Neural progenitor cell (in vitro differentiated cells): ENCODE results near the gene LARGE1. TPM values are rescaled to one million over a fixed set of nuclear protein-coding genes. Genes with fewer than 3 reads are reported as not detected.

ENCODE experiments used
- DNase-seq: peaks from one replicate; pipeline ENCODE4 v3.0.0-alpha.2; 2016; ENCODE audit warnings: low spot score
- H2AFZ ChIP-seq: fragments of 200-600 bp; sonication (generic); replicated peaks from 2 replicates; pipeline ENCODE4 v1.6.1; 2016; ENCODE audit warnings: antibody characterized with exemption
- H3F3A ChIP-seq: fragments of 200-600 bp; sonication (generic); 2 replicates; pipeline ENCODE4 v1.6.1; 2016; ENCODE audit warnings: antibody characterized with exemption, low read depth
- H3K27ac ChIP-seq: fragments of 200-600 bp; sonication (generic); 2 replicates; pipeline ENCODE4 v1.5.1; 2016; ENCODE audit warnings: mild to moderate bottlenecking
- H3K27me3 ChIP-seq: fragments of 200-600 bp; sonication (generic); 2 replicates; pipeline ENCODE4 v1.6.1; 2016; ENCODE audit warnings: mild to moderate bottlenecking, moderate library complexity
- H3K36me3 ChIP-seq: fragments of 200-600 bp; sonication (generic); 2 replicates; pipeline ENCODE4 v1.5.1; 2016
- H3K4me1 ChIP-seq: fragments of 200-600 bp; sonication (generic); 2 replicates; pipeline ENCODE4 v1.6.1; 2016; ENCODE audit warnings: mixed run types
- H3K4me2 ChIP-seq: fragments of 200-600 bp; sonication (generic); 2 replicates; pipeline ENCODE4 v1.6.1; 2016
- H3K4me3 ChIP-seq: fragments of 200-600 bp; sonication (generic); 2 replicates; pipeline ENCODE4 v1.5.1; 2016
- H3K79me2 ChIP-seq: fragments of 200-600 bp; sonication (generic); 2 replicates; pipeline ENCODE4 v1.6.1; 2016; ENCODE audit warnings: low read depth
- H3K9ac ChIP-seq: fragments of 200-600 bp; sonication (generic); 2 replicates; pipeline ENCODE4 v1.6.1; 2016
- H3K9me3 ChIP-seq: fragments of 200-600 bp; sonication (generic); 2 replicates; pipeline ENCODE4 v1.5.1; 2016; ENCODE audit warnings: low read depth
- H4K20me1 ChIP-seq: fragments of 200-600 bp; sonication (generic); 2 replicates; pipeline ENCODE4 v1.6.1; 2016; ENCODE audit warnings: low read depth
- H3K27ac Mint-ChIP-seq: 3 replicates; pipeline ENCODE4 v1.8.0; 2021; ENCODE audit warnings: mixed read lengths
- H3K27me3 Mint-ChIP-seq: 2 replicates; pipeline ENCODE4 v1.8.0; 2022; ENCODE audit warnings: low read depth, mild to moderate bottlenecking, inconsistent platforms, moderate library complexity, mixed read lengths; ENCODE audit not compliant: insufficient read depth
- H3K36me3 Mint-ChIP-seq: 3 replicates; pipeline ENCODE4 v1.8.0; 2021; ENCODE audit warnings: mixed read lengths
- H3K4me1 Mint-ChIP-seq: 3 replicates; pipeline ENCODE4 v1.8.0; 2021; ENCODE audit warnings: mixed read lengths
- H3K4me3 Mint-ChIP-seq: 3 replicates; pipeline ENCODE4 v1.8.0; 2021; ENCODE audit warnings: mild to moderate bottlenecking, moderate library complexity, mixed read lengths
- H3K9me3 Mint-ChIP-seq: 3 replicates; pipeline ENCODE4 v1.8.0; 2020; ENCODE audit warnings: mixed read lengths
- EZH2 ChIP-seq: fragments of 200-600 bp; sonication (generic); IDR thresholded peaks from 2 replicates; pipeline ENCODE4 v1.6.1; 2017; ENCODE audit warnings: antibody characterized with exemption, mild to moderate bottlenecking, moderate library complexity
- EZH2phosphoT487 ChIP-seq: fragments of 200-600 bp; sonication (generic); IDR thresholded peaks from 2 replicates; pipeline ENCODE4 v1.6.1; 2017; ENCODE audit warnings: antibody characterized with exemption
- total RNA-seq: library from RNA; depleted of rRNA; stranded (reverse); fragments of >200 nt; gene quantifications from 2 replicates; pipeline ENCODE4 v1.2.3, GENCODE V29; 2015; ENCODE audit warnings: low replicate concordance
- TF ChIP-seq, protein P1 (sequence below): fragments of 200-600 bp; sonication (generic); IDR thresholded peaks from 2 replicates; pipeline ENCODE4 v1.5.1; 2017; ENCODE audit warnings: antibody characterized with exemption, mild to moderate bottlenecking

The LARGE1 gene
- total RNA-seq, 1 donor from 2014 or later = 24.9 TPM

DNA sequence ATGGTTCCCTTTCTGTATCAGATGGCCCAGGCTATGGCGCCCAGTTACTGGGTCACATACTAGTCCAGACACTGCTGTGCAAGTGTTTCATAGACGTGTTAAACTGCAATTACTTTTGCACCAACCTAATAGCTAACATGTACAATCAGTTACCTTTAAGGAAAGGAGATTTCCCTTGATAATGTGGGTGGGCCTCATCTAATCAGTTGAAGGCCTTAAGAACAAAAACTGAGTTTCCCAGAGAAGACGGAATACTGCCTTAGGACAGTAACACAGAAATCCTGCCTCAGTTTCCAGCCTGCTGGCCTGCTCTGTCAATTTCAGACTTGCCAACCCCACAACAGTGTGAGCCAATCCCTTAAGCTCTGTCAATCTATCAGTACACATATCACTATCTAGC is 632.2 kb downstream of the LARGE1 start:
- no peak for DNase-seq
- peaks cover 18% of the 10 kb centered on the region for H3K36me3 Mint-ChIP-seq
- H3K9me3 ChIP-seq = no peaks in the 10 kb centered on the region

DNA sequence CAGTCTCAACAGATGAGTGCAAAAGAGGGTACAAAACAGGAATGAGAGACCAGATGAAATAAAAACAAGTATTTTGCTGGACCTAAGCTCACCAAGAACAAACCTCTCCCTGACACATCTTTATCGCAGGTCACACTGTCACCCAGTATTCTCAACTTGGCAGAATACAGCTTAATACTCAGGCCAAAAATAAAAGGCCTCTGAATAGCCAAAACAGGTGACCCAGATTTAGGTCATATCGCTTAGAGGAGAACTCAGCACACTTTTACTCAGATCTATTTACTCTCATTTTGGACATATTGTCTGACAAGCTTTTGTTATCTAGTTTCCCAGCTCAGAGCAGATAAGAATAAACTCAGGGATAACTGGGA is 645.2 kb downstream of the LARGE1 start:
- H3K9me3 Mint-ChIP-seq = no peaks in the 10 kb centered on the region
- H3K4me3 ChIP-seq = no peak overlapping the region
- H3F3A ChIP-seq = peaks cover 14% of the 10 kb centered on the region
- peaks cover 36% of the 10 kb centered on the region for H3K36me3 Mint-ChIP-seq
- no peaks in the 10 kb centered on the region for H3K27me3 ChIP-seq
- H3K27me3 Mint-ChIP-seq = no peaks in the 10 kb centered on the region
- H3K27ac Mint-ChIP-seq = no peak overlapping the region
- no peaks in the 10 kb centered on the region for H3K36me3 ChIP-seq
- peaks cover 8% of the 10 kb centered on the region for H3K4me1 Mint-ChIP-seq
- no peaks in the 10 kb centered on the region for H3K79me2 ChIP-seq
- no peaks in the 10 kb centered on the region for H4K20me1 ChIP-seq
- TF ChIP-seq, protein P1, sequence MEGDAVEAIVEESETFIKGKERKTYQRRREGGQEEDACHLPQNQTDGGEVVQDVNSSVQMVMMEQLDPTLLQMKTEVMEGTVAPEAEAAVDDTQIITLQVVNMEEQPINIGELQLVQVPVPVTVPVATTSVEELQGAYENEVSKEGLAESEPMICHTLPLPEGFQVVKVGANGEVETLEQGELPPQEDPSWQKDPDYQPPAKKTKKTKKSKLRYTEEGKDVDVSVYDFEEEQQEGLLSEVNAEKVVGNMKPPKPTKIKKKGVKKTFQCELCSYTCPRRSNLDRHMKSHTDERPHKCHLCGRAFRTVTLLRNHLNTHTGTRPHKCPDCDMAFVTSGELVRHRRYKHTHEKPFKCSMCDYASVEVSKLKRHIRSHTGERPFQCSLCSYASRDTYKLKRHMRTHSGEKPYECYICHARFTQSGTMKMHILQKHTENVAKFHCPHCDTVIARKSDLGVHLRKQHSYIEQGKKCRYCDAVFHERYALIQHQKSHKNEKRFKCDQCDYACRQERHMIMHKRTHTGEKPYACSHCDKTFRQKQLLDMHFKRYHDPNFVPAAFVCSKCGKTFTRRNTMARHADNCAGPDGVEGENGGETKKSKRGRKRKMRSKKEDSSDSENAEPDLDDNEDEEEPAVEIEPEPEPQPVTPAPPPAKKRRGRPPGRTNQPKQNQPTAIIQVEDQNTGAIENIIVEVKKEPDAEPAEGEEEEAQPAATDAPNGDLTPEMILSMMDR = no peak
- no peak for TF ChIP-seq EZH2phosphoT487
- no peak for TF ChIP-seq EZH2
- no peaks in the 10 kb centered on the region for H3K9me3 ChIP-seq
- no peak overlapping the region for H3K4me3 Mint-ChIP-seq
- H3K4me1 ChIP-seq = peaks cover 18% of the 10 kb centered on the region
- no peak overlapping the region for H3K27ac ChIP-seq
- no peak overlapping the region for H3K4me2 ChIP-seq
- no peak for DNase-seq
- no peak overlapping the region for H3K9ac ChIP-seq
- no peak overlapping the region for H2AFZ ChIP-seq

More for the DNA sequence above, 632.2 kb downstream of the LARGE1 start:
- Histone ChIP-seq H3F3A (no peaks in the 10 kb centered on the region), H4K20me1 (no peaks in the 10 kb centered on the region), H3K4me2 (no peak overlapping the region), H3K27me3 (no peaks in the 10 kb centered on the region), H3K36me3 (no peaks in the 10 kb centered on the region), H3K4me1 (no peaks in the 10 kb centered on the region), H3K4me3 (no peak overlapping the region), H3K9ac (no peak overlapping the region), H3K79me2 (no peaks in the 10 kb centered on the region), H2AFZ (no peak overlapping the region), H3K27ac (no peak overlapping the region)
- Mint-ChIP-seq H3K9me3 (no peaks in the 10 kb centered on the region), H3K4me1 (no peaks in the 10 kb centered on the region), H3K4me3 (no peak overlapping the region), H3K27ac (no peak overlapping the region), H3K27me3 (peaks cover 3% of the 10 kb centered on the region)
- TF ChIP-seq, protein P1 = no peak
- TF ChIP-seq EZH2 (no peak), EZH2phosphoT487 (no peak)

DNA sequence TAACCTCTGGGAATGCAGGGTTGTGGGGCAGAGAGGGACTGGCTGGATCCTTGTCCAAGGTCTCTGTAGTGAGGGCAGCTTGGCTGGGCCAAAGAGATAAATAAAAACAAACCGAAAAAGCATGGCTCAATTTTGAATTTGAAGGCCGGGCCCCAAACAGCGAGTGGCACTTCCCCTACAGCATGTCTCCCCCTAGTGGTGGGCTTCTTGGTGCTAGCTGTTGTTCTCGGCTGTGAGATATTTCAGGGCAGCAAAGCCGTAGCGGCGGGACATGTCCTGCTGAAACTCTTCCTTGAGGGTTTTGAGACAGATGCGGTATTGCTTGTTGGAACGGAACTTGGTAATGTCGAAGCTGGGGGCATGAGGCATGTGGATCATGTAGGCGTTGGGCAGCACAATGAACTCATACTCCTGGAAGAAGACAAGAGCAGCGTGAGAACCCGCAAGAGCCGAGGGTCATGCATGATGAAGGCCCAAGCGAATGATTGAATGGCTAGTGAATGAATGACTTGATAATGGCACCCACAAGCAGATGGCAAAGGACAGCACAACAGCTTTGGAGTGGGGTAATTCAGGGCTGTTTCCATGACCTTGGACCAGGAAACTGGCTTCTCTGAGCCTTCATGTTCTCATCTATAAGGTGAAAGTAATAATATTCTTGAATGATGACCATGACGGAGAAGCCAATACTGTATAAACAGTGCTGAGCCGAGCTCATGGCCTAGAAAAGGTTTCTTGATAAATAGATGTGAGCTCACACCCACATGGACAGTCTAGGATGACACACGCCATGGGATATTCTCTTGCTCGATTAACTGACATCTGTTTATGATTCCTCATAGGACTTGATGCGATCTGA is 645.8 kb downstream of the LARGE1 start:
- H3K4me1 Mint-ChIP-seq = peaks cover 8% of the 10 kb centered on the region
- Histone ChIP-seq H3F3A (peaks cover 16% of the 10 kb centered on the region), H3K4me2 (no peak overlapping the region), H3K27me3 (no peaks in the 10 kb centered on the region), H3K4me1 (peaks cover 20% of the 10 kb centered on the region), H2AFZ (no peak overlapping the region), H3K9me3 (no peaks in the 10 kb centered on the region), H3K9ac (no peak overlapping the region), H4K20me1 (no peaks in the 10 kb centered on the region), H3K79me2 (no peaks in the 10 kb centered on the region), H3K36me3 (no peaks in the 10 kb centered on the region), H3K4me3 (no peak overlapping the region), H3K27ac (no peak overlapping the region)
- no peak overlapping the region for H3K27ac Mint-ChIP-seq
- TF ChIP-seq EZH2 = no peak
- TF ChIP-seq, protein P1 = peak; percentile 77
- TF ChIP-seq EZH2phosphoT487 = no peak
- DNase-seq = peak; percentile 70
- H3K36me3 Mint-ChIP-seq = peaks cover 35% of the 10 kb centered on the region
- no peaks in the 10 kb centered on the region for H3K27me3 Mint-ChIP-seq
- H3K4me3 Mint-ChIP-seq = no peak overlapping the region
- no peaks in the 10 kb centered on the region for H3K9me3 Mint-ChIP-seq
